Thoracic aorta (tissue), 2 donors: ENCODE results near the gene KERA. TPM values are rescaled to one million over a fixed set of nuclear protein-coding genes. Genes with fewer than 3 reads are reported as not detected.

Experiments used
- ATAC-seq: fragments of 150-250 bp; one replicate; pipeline ENCODE4 v1.8.0; 2017; ENCODE audit warnings: low read depth; ENCODE audit not compliant: insufficient number of reproducible peaks, low FRiP score
- DNase-seq: peaks from one replicate; pipeline ENCODE4 v3.0.0-alpha.2; 2020; ENCODE audit warnings: low spot score
- H3K27ac ChIP-seq, 2 donors: fragments of 200-600 bp; sonication (generic); 1 replicate in 1 of 2; 2 replicates in 1 of 2; pipeline ENCODE4 v1.5.1; 2016; ENCODE audit warnings: mild to moderate bottlenecking in 2 of 2, moderate library complexity in 2 of 2
- H3K27me3 ChIP-seq: fragments of 200-600 bp; sonication (generic); replicated peaks from 2 replicates; pipeline ENCODE4 v1.6.0; 2016; ENCODE audit warnings: mild to moderate bottlenecking; ENCODE audit not compliant: insufficient read depth
- H3K36me3 ChIP-seq: fragments of 200-600 bp; sonication (generic); one replicate; pipeline ENCODE4 v1.5.1; 2016
- H3K4me1 ChIP-seq, 2 donors: fragments of 200-600 bp; sonication (generic); 1 replicate in 1 of 2; 2 replicates in 1 of 2; pipeline versions ENCODE4 v1.5.1 to v1.6.0; 2016; ENCODE audit warnings: low read depth in 2 of 2, mild to moderate bottlenecking in 1 of 2; ENCODE audit not compliant: control insufficient read depth in 1 of 2
- H3K4me3 ChIP-seq: fragments of 200-600 bp; sonication (generic); 2 replicates; pipeline ENCODE4 v1.5.1; 2016; ENCODE audit warnings: mild to moderate bottlenecking
- H3K9me3 ChIP-seq: fragments of 200-600 bp; sonication (generic); 2 replicates; pipeline ENCODE4 v1.5.1; 2016
- total RNA-seq, 2 donors: library from RNA; depleted of rRNA; stranded (reverse); fragments of >200 nt; gene quantifications; one replicate each; pipeline versions ENCODE4 v1.1.0 to v1.2.3, GENCODE V29; 2016
- TF ChIP-seq, protein P1 (sequence below): fragments of 200-600 bp; sonication (generic); IDR thresholded peaks from one replicate; pipeline ENCODE4 v1.5.1; 2019; ENCODE audit warnings: antibody characterized with exemption

The KERA gene
- total RNA-seq, 2 donors from 2014 or later = not detected

DNA sequence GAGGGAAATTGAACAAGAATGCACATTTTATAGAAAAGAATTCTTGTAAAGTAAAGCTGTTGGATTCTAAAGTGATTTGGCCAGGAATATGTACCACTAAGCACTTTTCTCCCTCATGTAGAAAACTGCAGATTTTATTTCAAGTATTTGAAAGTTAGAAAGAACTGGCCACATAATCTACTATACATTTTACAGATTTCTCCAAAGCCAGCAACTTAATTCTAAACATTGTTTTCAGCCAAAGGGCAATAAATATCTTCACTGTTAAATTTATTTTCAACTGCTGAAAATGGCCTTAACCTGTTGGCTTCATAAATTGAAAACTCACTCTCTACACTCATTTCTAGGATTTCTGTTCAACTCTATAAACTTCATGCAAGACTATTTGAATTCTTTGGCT is 15.6 kb upstream of the KERA start:
- Histone ChIP-seq H3K27me3 (no peaks in the 10 kb centered on the region), H3K9me3 (no peaks in the 10 kb centered on the region), H3K4me3 (no peak overlapping the region), H3K27ac (no peak overlapping the region), H3K36me3 (no peaks in the 10 kb centered on the region), H3K4me1 (peaks cover 6 to 22% of the 10 kb centered on the region in 2 donors)
- ATAC-seq (no peak), DNase-seq (no peak)
- TF ChIP-seq, protein P1, sequence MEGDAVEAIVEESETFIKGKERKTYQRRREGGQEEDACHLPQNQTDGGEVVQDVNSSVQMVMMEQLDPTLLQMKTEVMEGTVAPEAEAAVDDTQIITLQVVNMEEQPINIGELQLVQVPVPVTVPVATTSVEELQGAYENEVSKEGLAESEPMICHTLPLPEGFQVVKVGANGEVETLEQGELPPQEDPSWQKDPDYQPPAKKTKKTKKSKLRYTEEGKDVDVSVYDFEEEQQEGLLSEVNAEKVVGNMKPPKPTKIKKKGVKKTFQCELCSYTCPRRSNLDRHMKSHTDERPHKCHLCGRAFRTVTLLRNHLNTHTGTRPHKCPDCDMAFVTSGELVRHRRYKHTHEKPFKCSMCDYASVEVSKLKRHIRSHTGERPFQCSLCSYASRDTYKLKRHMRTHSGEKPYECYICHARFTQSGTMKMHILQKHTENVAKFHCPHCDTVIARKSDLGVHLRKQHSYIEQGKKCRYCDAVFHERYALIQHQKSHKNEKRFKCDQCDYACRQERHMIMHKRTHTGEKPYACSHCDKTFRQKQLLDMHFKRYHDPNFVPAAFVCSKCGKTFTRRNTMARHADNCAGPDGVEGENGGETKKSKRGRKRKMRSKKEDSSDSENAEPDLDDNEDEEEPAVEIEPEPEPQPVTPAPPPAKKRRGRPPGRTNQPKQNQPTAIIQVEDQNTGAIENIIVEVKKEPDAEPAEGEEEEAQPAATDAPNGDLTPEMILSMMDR = no peak

DNA sequence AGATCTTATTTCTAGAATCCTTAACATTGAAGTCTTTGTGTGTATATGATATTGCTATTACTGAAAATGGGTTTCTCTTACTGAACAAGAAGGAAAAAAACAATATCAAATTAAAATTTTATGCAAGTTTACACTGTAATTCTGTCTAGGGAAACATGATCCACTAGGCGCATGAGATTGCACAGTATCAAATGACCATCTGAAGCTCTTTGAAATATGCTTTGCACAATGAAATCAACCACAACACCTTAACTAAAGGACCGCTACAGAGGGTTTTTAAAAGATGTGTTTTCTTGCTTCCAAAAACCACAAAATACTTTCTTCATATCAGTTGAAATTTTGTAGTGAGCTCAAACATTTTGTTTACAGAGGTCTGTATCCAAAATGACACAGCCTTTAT is 15.1 kb upstream of the KERA start:
- Histone ChIP-seq H3K27ac (no peak overlapping the region), H3K4me3 (no peak overlapping the region), H3K9me3 (no peaks in the 10 kb centered on the region), H3K27me3 (no peaks in the 10 kb centered on the region), H3K36me3 (no peaks in the 10 kb centered on the region), H3K4me1 (peaks cover 6 to 22% of the 10 kb centered on the region in 2 donors)
- TF ChIP-seq, protein P1 = no peak
- DNase-seq (no peak), ATAC-seq (no peak)

DNA sequence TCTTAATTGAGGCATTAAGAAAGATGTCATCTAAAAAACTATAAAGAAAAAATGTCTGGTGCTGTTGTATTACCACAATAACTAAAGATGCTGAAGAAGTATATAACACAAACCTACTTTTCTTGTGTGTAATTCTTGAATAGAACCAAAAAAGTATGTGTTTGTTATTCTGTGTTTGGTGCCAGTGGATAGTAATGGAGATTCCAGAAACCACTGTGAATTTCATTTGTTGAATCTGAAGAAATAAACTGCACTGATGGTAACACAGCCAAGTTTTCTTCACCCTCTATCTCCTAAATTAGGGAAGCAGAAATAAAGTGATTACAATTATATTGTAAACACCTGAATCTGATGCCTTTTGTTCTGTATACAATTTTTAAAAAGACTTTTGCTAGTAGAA is 13.1 kb upstream of the KERA start:
- Histone ChIP-seq H3K9me3 (no peaks in the 10 kb centered on the region), H3K27ac (no peak overlapping the region), H3K36me3 (no peaks in the 10 kb centered on the region), H3K4me1 (peaks cover 6 to 22% of the 10 kb centered on the region in 2 donors), H3K4me3 (no peak overlapping the region), H3K27me3 (no peaks in the 10 kb centered on the region)
- DNase-seq = no peak
- TF ChIP-seq, protein P1 = no peak
- ATAC-seq = no peak

DNA sequence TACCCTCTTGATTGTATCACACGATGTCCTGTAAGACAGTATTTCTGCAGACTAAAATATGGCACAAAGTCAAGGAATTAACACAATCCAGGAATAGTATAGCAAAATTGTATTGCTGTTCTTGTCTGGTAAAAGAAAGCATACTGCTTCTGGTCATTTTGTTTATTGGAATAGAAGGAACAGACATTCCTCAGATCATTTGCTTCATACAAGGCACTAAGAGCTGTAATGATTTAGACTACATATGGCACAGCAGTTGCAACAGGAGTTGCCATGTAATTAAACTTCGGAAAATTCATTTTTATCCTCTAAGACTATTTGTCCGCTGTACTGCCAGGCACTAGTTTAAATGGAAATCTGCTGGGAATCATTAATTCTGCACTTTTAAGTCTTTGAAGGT is 7.6 kb upstream of the KERA start:
- TF ChIP-seq, protein P1 = no peak
- Histone ChIP-seq H3K27me3 (no peaks in the 10 kb centered on the region), H3K9me3 (no peaks in the 10 kb centered on the region), H3K27ac (no peak overlapping the region), H3K36me3 (no peaks in the 10 kb centered on the region), H3K4me1 (no peaks in the 10 kb centered on the region), H3K4me3 (no peak overlapping the region)
- no peak for DNase-seq
- no peak for ATAC-seq

DNA sequence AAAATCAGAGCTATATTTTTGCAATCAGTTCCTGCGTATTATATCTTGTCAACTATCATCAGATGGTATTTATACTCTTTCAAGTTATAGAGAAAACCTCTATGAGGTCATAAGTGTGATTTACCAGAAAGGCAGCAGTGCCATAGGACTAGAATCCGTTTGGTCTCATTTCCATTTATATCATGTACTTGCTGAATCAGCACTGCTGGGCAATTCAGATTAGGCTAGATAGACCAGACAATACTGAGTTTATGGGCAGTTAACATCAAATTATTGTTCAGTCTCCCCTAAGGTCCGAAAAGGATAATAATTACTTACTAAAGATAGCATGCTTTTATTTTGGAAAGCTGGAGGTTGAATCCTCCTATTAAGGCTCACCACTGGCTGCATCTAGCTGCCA is 6.8 kb upstream of the KERA start:
- ATAC-seq (no peak), DNase-seq (no peak)
- no peak overlapping the region for H3K4me3 ChIP-seq
- H3K9me3 ChIP-seq = no peaks in the 10 kb centered on the region
- H3K27me3 ChIP-seq = no peaks in the 10 kb centered on the region
- no peaks in the 10 kb centered on the region for H3K4me1 ChIP-seq
- no peak overlapping the region for H3K27ac ChIP-seq
- H3K36me3 ChIP-seq = no peaks in the 10 kb centered on the region
- TF ChIP-seq, protein P1 = no peak
